ENCODE data around the gene GALC. TPM values are rescaled to one million over a fixed set of nuclear protein-coding genes. Genes with fewer than 3 reads are reported as not detected.

Gene GALC
- total and polyA plus RNA-seq, 11 donors, result 6.1 to 28.2 (median 16.9) TPM

DNA sequence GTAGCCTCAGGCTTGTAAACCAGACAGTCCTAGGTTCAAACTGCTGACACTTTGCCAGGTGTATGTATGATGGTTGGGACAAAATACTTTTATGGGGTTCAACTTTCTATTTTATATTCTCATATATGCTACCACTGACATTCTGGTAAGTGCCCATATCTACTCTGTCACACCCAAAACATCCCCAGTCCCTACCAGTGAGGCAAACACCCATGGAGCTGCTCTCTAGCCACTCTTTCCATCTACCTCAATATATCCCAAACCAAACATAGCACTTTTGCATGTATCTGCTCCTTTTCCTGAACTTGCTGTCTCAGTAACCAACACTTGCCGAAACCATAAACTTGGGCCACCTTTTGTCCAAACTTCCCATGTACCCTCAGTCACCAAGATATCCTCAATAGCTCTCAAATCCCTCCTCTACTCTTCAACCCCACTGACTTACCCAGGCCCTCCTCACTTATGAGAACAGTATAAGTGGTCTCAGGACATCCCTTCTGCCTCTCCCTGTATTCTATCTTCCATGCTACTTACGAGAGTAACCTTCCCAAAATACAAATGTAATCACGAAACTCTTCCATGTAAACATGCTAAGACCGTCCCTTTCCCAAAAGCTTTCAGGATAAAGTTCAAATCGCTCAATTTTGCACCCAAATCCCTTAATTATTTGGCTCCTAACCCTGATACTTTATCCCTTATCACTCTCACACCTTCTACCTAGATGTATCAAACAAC lies 3.6 kb downstream of the GALC start:
- 92 to 96% (median 94%) methylated on average over 5 of the region's 5 CpGs for WGBS, 4 donors
- DNase-seq (no peak), ATAC-seq (no peak)
- H3K4me3 ChIP-seq, result no peak overlapping the region
- intact Hi-C loops (cut with DNase I), result no loop called here
- H3K27me3 ChIP-seq, result no peaks in the 10 kb centered on the region
- H3K36me3 ChIP-seq, result peaks cover 0 to 23% (median 18%) of the 10 kb centered on the region in 9 donors
- H3K4me1 ChIP-seq, result peaks cover 0 to 34% (median 11%) of the 10 kb centered on the region in 12 donors
- no peak for TF ChIP-seq POLR2A (IDR thresholded peaks at IDR 0.05)
- TF ChIP-seq, protein P1, sequence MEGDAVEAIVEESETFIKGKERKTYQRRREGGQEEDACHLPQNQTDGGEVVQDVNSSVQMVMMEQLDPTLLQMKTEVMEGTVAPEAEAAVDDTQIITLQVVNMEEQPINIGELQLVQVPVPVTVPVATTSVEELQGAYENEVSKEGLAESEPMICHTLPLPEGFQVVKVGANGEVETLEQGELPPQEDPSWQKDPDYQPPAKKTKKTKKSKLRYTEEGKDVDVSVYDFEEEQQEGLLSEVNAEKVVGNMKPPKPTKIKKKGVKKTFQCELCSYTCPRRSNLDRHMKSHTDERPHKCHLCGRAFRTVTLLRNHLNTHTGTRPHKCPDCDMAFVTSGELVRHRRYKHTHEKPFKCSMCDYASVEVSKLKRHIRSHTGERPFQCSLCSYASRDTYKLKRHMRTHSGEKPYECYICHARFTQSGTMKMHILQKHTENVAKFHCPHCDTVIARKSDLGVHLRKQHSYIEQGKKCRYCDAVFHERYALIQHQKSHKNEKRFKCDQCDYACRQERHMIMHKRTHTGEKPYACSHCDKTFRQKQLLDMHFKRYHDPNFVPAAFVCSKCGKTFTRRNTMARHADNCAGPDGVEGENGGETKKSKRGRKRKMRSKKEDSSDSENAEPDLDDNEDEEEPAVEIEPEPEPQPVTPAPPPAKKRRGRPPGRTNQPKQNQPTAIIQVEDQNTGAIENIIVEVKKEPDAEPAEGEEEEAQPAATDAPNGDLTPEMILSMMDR (IDR thresholded peaks at IDR 0.05), result no peak
- no peaks in the 10 kb centered on the region for H3K9me3 ChIP-seq
- no peak overlapping the region for H3K27ac ChIP-seq

DNA sequence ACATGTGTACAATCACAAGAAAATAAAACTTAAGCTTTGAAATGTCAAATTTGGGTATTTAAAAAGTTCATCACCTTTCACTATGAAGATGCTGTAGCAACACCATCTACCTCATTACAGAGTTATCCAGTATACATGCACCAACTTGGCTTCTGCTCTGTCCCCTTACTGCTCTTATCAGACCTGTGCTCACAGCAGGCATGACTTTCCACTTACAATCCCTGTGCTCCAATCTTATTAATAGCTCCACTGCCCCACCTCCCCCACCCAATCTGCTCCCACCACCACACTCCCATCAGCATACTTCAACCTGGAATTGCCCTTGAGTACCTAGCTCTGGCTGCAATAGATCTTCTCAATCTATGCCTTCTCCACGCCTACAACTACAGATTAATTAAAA lies 13.3 kb downstream of the GALC start:
- DNase-seq (peak in 2 of 5 donors; percentile 39 to 45), ATAC-seq (peak; percentile 80 to 99 (median 90))
- intact Hi-C loops (cut with DNase I), result no loop called here

DNA sequence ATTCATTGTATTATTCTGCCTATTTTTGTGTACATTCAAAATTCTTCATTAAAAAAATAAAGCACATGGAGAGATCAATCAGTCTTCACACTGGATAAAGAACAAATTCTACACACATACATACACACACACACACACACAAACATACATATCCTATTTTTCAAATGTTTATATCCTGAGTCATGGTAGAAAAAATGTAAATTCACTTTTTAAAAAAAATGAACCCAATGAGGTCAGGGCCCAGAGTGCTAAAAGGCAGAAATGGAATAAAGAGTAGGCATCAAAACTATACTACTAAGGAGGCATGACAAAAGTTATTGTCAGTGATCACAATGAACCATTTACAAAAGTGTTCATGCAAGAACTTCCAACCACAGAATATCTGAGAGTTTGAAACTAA lies 17.3 kb downstream of the GALC start:
- Histone ChIP-seq H3K4me3 (no peak overlapping the region), H3K36me3 (peaks cover 0 to 61% (median 41%) of the 10 kb centered on the region in 9 donors), H3K27me3 (no peaks in the 10 kb centered on the region), H3K4me1 (no peaks in the 10 kb centered on the region), H3K27ac (no peak overlapping the region), H3K9me3 (no peaks in the 10 kb centered on the region)
- TF ChIP-seq POLR2A (IDR thresholded peaks at IDR 0.05), result no peak
- TF ChIP-seq, protein P1 (IDR thresholded peaks at IDR 0.05), result no peak
- no peak for ATAC-seq
- intact Hi-C loops (cut with DNase I), result no loop called here
- DNase-seq, result no peak

More for the DNA sequence above, 13.3 kb downstream of the GALC start:
- WGBS, 4 donors, result 69 to 93% (median 76%) methylated on average over 1 of the region's 1 CpG
- H3K4me3 ChIP-seq, result no peak overlapping the region
- peaks cover 0 to 67% (median 53%) of the 10 kb centered on the region in 9 donors for H3K36me3 ChIP-seq
- H3K27ac ChIP-seq, result peak overlapping the region in 1 of 12 donors; percentile 19
- no peaks in the 10 kb centered on the region for H3K27me3 ChIP-seq
- H3K4me1 ChIP-seq, result no peaks in the 10 kb centered on the region
- TF ChIP-seq POLR2A (IDR thresholded peaks at IDR 0.05), result no peak
- TF ChIP-seq, protein P1 (IDR thresholded peaks at IDR 0.05), result no peak
- no peaks in the 10 kb centered on the region for H3K9me3 ChIP-seq

DNA sequence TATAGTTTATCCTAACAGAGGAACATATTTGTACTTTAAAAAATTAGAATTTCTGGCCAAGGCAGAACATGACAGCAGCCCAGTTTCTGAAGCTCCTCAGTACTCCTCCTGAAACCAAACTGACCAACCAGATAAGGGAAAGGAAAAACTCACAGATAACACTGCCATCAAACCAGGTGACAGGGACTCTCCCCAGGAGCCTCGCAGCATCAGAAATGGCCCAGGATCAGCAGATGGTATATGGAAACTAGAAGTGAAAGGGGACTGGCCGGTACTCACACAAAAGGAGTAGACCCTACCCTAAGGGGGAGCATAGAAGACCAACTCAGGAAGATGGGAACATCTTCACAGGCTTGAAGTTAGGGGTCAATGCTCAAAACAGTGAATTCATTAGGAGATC lies 22.0 kb downstream of the GALC start:
- WGBS, 4 donors, result 88 to 95% (median 92%) methylated on average over 2 of the region's 2 CpGs
- no peak overlapping the region for H3K27ac ChIP-seq
- H3K36me3 ChIP-seq, result peaks cover 2 to 80% (median 51%) of the 10 kb centered on the region in 9 donors
- TF ChIP-seq POLR2A (IDR thresholded peaks at IDR 0.05), result no peak
- TF ChIP-seq, protein P1 (IDR thresholded peaks at IDR 0.05), result no peak
- H3K9me3 ChIP-seq, result no peaks in the 10 kb centered on the region
- no peaks in the 10 kb centered on the region for H3K4me1 ChIP-seq
- intact Hi-C loops (cut with DNase I), result no loop called here
- no peak overlapping the region for H3K4me3 ChIP-seq
- H3K27me3 ChIP-seq, result no peaks in the 10 kb centered on the region
- ATAC-seq (no peak), DNase-seq (no peak)

Data from heart left ventricle (tissue), 16 donors.